GM19025 (cell line): ENCODE data around the gene TRPV3.

Experiments
- ATAC-seq: cut with Tn5 transposase; IDR thresholded peaks from one replicate; pipeline ENCODE4 v1.9.1; 2021; ENCODE audit warnings: mild to moderate bottlenecking, low read depth, moderate library complexity; ENCODE audit not compliant: unreplicated experiment

TRPV3 gene

DNA sequence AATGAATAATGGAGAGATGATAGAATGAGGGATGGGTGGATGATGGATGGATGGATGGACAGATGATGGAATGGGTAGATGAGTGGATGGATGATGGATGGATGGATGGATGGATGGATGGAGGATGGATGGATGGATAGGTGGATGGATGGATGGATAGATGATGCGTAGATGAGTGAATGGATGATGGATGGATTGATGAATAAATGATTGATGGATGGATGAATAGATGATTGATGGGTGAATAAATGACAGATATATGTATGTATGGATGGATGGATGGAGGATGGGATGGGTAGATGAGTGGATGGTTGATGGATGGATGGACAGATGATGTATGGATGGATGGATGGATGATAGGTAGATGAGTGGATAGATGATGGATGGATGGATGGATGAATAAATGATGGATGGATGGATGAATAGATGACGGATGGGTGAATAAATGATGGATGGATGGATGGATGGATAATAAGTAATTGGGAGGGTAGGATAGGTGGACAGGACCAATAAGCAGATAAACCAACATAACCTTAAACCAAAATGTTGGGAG, 7.9 kb downstream of the TRPV3 start:
- ATAC-seq, result no peak

DNA sequence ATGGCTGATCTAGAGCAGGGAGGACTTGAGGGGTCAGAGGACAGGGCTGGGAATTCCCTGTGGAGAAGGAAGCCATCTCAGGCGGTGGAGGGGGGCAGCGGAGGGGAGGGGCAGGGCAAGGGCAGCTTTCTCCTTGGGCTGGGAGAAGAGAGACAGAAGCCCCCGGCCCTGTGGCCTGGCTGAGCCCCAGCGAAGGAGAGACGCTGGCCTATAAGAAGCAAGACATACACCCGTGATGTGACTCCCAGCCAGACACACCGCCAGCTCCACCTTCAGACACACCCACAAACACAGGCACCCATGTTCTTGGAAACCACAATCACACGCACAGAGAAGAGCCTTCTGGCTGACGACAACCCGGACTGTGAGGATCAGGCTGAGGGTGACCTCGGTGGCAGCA, 10.0 kb downstream of the TRPV3 start:
- no peak for ATAC-seq

DNA sequence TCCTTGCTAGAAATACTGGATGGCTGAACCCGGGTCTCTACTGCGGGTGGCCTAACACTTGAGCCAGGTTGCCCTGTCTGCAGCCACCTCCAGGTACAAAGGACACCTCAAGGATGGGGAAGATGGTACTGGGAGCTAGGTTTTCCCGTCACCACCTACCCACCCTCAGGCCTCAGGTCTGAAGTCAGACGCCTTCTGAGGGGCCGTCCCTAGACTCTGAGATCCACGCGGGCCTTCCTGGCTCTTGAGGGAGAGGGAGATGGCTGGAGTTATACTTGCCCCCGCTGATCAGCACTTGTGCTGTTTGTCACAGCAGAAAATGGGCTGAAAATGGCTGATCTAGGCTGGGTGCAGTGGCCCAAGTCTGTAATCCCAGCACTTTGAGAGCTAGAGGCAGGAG, 10.6 kb downstream of the TRPV3 start:
- ATAC-seq, result no peak

DNA sequence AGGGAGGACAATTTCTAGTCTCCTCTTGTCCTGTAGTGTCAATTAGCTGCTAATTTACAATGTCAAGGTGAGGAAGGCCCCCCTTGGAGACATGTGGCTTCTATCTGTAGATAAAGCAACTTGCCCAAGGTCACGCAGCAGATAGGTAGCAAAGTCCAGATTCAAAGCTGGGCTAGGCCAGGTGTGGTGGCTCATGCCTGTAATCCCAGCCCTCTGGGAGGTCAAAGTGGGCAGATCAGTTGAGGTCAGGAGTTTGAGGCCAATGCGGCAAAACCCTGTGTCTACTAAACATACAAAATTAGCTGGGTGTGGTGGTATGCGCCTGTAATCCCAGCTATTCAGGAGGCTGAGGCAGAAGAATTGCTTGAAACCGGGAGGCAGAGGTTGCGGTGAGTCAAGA, 11.1 kb downstream of the TRPV3 start:
- no peak for ATAC-seq

DNA sequence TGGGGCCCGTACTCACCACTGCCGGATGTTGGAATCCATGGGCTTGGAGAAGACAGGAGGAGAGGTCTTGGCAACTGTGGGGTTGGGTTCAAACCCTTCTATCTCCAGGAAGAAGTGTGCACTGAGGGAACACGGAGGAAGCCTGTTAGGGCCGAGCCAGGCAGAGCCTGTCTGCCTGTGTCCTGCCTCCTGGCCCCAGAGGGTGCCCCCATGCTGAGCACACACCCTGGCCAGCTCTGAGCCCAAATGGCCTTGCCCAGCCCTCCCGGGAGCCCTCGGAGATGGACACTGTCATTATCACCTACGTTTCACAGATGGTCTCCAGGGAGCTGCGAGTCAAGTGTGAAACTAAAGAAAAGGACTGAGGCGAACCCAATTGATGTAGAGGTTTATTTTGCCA, 12.5 kb downstream of the TRPV3 start:
- no peak for ATAC-seq

DNA sequence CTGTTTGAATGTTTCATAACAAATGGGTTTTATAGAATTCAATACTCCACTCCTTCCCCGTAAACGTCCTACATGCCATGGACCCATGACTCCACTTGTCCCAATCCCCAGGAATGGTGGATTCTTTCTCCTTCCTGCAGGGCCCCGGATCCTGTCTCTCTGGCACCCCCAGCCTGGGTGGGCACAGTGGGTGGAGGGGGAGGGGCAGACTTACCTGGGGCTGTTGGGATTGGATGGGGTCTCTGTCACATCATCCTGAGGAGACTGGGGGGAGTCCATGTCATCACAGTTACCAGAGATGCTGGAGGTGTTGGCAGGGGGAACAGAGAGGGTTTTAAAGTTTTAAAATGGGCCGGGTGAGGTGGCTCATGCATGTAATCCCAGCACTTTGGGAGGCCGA, 13.2 kb downstream of the TRPV3 start:
- ATAC-seq, result no peak

DNA sequence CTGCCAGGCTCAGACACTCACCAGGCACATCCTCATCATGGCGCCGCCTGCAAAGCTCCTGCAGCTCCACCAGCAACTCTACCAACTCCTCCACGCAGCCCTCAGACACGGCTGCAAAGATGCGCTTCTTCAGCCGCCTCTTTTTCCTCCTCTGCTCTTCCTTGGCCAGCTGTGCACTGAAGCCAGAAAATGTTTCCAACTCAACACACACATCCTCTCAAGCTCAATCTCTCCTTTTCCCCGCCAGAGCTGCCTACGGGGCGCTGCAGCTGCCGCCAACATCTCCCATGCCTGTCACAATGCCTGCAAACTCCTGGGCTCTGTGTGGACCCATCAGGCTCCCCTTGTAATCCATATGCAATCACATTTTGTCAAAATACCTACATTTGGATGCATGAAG, 14.2 kb downstream of the TRPV3 start:
- no peak for ATAC-seq

DNA sequence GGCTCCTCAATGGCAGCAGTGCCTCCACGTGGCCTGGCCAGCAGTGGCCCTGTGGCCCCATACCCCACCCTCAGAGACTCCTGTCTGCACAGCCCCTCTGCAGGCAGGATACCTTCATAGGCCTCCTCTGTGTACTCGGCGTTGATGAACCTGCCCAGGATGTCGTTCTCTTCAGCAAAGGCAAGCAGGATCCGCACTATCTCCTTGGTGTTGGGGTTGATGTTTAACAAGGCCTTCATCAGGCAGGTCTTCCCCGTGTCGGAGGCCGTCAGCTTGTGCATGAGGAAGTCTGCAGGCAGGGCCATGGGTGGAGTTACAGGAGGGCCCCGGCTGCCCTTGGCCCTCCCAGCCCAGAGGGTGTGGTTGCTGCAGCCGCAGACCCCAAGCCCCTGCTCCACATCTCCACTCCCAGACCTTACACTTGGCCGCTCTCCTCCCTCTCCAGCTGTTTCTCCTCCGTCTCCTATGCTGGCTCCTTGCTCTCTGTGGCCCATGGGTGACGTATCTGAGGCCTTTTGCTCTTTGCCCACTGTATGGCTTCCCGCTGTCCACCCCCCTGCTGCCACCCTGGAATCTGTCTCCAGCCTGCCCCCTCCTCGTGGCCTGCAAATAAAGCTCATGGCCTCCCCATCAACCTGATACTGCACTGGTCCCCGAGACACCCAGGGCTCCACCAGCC, 15.1 kb downstream of the TRPV3 start:
- ATAC-seq, result no peak

DNA sequence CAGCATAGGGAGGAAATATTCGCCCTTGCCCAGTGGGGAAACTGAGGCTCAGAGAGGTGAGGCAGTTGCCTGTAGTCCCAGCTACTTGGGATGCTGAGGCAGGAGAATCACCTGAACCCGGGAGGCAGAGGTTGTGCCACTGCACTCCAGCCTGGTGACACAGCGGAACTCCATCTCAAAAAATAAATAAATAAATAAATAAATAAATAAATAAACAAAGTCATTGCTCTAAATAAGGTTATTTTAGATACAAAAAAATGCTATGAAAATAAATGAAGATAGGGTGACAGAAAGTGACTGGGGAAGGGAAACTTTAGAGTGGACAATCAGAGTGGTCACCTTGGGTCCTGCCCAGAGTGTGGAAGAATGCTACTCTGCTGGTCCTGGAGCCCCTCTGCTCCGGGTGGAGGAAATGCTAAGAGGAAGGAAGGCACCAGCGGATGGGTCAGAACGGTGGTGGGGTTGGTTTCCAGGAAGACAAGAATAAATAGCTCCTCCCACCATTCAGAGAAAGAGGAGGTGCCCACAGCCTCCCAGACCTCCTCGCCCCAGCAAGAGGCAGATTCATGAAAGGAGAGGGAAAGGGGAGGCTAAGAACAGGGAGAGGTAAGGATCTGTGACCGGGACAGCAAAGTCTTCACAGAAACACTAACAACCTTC, 17.6 kb downstream of the TRPV3 start:
- ATAC-seq, result no peak

DNA sequence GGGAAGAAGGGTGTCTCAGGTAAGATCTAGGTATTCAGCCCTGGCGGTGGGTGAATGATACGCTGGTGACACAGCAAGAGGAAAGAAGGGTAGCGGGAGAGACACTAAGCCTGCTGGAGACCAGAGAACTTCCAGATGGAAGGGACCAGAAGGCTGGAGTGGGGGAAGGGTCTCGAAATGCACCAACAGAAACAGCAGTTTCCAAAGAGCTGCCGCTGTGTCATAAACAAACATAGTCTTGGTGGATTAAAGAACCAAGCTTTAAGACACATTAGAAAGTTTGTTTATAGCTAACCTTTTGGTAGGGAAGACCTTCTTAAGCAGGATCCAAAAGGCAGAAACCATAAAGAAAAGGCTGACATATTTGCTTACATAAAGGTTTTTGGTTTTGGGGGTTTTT, 20.9 kb downstream of the TRPV3 start:
- no peak for ATAC-seq

DNA sequence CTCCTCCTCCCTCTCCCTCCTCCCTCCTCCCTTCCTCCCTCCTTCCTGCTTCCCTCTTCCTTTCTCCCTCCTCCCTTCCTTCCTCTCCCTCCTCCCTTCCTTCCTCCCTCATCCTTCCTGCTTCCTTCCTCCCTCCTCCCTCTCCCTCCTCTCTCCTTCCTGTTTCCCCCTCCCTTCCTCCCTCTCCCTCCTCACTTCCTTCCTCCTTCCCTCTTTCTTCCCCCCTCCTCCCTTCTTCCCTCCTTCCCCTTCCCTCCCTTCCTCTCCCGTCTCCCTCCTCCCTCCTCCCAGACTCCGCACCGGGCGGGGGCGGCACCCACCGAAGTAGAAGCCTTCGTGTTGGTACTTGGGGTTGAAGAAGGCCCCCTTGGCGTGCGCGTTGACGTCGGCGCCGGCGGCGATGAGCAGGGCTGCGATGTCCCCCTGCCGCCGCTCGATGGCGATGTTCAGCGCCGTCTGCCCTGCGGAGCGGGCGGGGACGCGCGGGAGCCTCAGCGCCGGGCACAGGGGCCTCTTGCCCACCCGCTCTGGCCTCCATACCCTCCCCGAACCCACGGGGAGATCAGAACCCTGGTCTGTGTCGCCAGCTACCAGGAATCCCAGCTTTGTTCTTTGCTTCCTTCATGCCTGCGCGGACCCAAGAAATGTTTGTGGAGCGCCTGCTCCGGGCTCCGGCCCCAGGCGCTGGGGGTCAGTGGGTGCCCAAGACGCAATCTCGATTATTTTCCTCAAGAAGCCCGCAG, 22.2 kb downstream of the TRPV3 start:
- no peak for ATAC-seq

DNA sequence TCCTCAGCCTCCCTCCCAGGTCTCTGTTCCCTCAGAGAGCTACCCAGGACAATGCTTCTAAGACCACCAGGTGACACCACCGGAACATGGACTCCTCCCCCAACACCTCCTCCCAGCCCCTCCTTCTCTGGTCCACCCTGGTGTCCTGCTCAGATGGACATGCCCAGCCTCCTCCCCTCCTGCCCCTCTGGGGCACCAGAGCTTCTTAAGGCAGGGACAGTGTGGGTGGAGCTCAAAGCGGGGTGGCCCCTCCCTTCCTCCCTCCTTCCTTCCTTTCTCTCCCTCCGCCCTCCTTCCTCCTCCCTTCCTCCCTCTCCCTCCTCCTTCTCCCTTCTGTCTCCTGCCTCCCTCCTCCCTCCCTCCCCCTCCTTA, 22.7 kb downstream of the TRPV3 start:
- no peak for ATAC-seq

DNA sequence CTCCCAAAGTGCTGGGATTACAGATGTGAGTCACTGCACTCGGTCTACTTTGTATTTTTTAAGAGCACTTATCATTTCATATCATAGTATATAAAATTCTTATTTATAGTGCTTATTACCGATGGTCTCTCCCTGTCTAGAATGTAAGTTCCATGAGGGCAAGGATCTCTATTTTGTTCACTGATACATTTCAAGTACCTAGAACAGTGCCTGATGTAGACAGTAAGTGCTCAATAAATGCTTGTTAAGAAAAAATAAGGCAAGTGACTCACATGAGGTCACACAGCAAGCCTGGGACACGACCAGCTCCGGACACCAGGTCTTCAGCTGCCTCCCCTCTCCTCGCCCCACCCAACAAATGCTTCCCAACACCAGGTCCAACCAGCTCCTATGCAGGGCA, 23.9 kb downstream of the TRPV3 start:
- no peak for ATAC-seq

DNA sequence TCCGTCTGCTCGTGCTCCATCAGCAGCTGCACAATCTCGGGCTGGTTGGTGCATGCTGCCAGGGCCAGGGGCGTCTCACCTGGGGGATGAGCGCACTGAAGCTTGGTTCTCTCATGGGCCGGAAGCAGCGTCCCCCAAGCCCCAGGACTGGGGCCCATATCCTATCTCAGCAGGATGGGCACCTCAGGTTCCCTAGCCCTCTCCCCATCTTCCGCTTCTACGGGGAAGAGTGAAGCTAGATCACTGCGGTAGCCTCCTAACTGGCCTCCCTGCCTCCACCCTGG, 24.8 kb downstream of the TRPV3 start:
- ATAC-seq, result no peak

DNA sequence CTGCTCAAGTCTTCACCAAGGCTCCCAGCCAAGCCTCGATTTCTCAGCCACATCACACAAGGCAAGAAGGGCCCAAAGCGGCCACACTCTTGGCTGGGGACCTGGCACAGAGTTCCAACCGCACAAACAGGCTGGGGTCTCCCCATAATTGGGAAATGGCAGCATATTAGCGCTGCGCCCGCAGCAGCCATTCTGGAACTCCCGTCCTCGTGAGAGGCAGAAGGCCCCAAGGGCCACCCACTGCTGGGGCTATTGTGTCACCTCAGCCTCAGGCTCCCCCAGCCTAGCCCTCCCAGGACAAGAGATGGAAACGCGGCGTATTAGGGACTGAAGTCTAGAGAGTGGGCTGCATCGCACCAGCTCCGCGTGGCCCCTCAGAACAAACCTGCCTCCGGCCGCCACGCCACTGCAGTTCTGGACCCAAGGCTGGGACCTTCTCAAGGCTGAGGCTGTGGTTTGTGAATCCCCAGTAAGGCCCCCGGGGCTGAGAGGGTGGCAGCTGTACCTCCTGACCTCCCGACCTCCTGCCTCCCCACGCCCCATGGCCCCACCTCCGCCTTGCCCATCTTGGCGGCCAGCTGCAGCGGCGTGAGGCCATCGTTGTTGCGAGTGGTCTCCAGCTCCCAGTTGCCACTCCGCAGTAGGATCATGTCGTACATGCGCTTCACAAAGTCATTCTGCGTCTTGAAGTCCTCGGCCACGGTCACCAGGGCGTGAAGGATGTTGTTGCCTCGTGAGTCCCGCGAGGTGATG, 25.3 kb downstream of the TRPV3 start:
- no peak for ATAC-seq

DNA sequence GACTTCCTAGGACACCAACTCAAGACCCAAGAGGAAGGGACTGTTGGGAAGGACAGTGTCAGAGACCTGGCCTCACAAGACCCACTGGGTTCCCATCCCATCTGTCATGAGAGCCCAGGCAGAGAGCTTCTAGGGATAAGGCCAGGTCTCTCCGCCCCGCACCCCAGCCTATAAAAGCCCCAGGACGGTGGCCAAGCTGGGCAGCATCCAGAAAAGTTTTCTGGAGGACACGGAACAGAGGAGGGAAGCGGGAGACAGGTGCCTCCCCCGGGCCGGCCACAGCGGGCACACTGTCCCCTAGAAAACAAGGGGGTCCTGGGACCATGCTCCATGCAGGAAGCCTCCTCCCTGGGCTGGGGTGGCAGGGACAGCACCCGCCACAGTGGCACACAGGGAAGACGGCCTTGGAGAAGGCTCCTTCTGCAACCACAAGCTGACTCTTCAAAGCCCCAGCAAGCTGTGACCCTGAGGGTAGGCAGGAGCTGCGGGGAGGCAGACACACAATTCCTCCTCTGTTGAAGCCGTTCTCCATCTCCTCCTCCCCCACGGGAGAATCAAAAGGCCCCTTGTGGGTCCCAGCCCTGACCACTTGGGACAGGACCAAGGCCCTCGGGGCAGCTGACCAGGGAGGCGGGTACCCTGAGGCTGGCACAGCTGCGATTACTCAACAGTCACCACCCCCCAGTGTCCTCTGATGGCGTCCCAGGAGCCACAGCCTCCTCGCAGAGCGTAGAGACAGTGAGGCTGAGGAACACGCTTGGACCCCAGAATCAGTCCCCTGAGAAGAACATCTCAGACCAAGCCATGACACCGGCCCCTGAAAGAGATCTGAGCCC, 26.1 kb downstream of the TRPV3 start:
- no peak for ATAC-seq

DNA sequence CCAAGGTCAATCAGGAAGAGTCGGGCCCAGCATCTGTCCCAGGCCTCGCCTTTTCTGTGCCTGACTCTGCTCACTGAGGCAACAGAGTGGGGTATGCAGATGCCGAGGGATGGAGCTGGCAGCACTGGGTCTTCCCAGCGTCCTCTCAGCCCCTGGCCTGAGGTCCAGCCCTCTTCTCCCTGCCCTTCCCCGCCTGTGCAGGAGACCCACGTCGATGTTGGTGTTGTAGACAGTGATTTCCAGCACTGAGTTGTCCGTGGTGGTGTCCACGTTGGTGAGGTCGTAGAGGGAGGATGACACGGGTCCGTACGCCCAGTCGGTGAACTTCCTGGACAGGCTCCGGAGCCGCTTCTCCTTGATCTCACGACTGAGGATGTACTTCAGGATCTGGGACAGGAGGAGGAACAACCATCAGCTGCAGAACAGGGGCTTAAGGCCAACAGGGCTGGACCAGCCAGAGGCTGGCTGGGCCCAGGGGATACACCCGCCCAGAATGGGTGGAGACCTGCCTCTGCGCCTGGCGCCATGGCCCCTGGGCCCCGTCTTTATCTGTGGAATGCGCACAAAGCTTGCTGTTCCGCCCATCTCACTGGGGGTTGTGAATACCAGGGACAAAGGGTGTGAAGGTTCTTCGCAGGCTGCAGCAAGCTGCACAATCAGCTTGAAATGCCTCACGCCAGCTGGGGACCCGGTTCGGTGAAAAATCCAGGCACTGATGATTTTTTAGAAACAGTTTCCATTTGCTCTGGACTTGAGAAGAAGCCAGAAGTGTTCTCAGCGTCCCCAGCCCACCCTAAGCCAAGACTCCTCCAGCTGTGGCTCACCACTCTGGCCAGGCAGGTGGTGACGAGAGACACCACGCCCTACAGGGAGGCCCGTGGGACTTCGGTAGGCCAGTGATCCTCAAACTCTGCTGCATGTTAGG, 27.5 kb downstream of the TRPV3 start:
- no peak for ATAC-seq

DNA sequence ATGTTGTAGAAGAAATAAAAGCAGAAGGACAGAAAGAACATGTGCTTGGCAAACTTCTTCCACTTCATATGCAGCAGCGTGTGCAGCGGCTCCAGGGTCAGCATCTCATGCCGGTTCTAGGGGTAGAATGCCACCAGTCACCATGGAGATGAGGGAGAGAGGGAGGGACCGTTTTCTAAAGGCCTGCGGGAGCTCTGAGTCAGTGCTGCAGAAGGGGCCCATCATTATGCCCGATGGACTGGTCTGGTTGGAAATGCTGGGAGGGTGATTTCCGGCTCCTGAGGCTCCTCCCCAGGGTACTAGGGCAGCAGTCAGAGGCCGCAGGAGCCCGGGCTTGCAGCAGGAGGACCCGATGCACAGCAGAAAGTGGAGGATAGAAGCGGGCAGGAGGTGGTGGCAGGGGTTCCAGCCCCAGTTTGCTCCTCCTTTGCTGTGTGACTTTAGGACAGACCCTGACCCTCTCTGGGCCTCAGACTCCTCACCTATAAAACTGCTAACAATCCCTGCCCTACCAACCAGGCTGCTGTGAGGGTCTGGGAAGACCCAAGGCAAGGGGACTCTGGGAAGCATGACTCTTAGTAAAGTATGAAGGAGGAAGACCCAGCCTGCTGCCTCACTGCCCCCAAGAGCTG, 28.6 kb downstream of the TRPV3 start:
- no peak for ATAC-seq

DNA sequence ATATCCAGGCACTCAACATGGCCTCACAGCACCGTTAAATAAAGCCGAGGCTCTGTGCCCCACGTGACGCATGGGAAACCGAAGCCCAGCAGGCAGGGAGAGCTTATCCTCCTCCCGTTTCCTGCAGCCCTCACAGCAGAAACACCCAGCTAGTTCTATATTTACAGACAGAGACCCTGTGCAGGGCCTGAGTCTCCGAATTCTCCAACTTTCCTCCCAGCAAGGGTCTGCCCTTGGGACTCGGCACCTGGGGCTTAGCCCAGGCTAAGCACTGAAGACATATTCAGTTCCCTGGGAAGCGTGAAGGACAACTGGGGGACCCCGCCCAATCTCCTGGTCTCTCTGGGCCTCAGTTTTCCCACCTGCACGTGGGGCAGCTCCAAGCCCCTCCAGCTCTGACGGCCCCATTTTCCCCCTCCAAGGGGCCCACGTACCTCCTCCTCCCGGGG, 29.2 kb downstream of the TRPV3 start:
- no peak for ATAC-seq
